MM.1S (cell line): ENCODE results near the gene STOX1.

Source experiments
- DNase-seq: peaks from one replicate; pipeline ENCODE4 v3.0.0-alpha.2; 2015
- H2AFZ ChIP-seq: fragments of 300-600 bp; sonication (generic); 2 replicates; pipeline ENCODE4 v1.6.0; 2016; ENCODE audit warnings: antibody characterized with exemption, low read length
- H3F3A ChIP-seq: fragments of 300-600 bp; sonication (generic); 2 replicates; pipeline ENCODE4 v1.6.1; 2016; ENCODE audit warnings: mild to moderate bottlenecking, antibody characterized with exemption, low read length, moderate library complexity, mixed read lengths; ENCODE audit not compliant: insufficient read depth
- H3K27ac ChIP-seq: fragments of 300-600 bp; sonication (generic); 2 replicates; pipeline ENCODE4 v1.5.1; 2016; ENCODE audit warnings: mild to moderate bottlenecking, low read length
- H3K27me3 ChIP-seq: fragments of 300-600 bp; sonication (generic); replicated peaks from 2 replicates; pipeline ENCODE4 v1.6.0; 2016; ENCODE audit warnings: low read length; ENCODE audit not compliant: insufficient read depth
- H3K36me3 ChIP-seq: fragments of 300-600 bp; sonication (generic); replicated peaks from 2 replicates; pipeline ENCODE4 v1.6.1; 2016; ENCODE audit warnings: mild to moderate bottlenecking, low read length, mixed read lengths; ENCODE audit not compliant: insufficient read depth
- H3K4me1 ChIP-seq: fragments of 300-600 bp; sonication (generic); 2 replicates; pipeline ENCODE4 v1.6.1; 2016; ENCODE audit warnings: low read length, mixed read lengths
- H3K4me2 ChIP-seq: fragments of 300-600 bp; sonication (generic); 2 replicates; pipeline ENCODE4 v1.6.0; 2016; ENCODE audit warnings: low read depth, low read length
- H3K4me3 ChIP-seq: fragments of 300-600 bp; sonication (generic); 2 replicates; pipeline ENCODE4 v1.5.1; 2016; ENCODE audit warnings: low read length, mixed read lengths
- H3K79me2 ChIP-seq: fragments of 300-600 bp; sonication (generic); 2 replicates; pipeline ENCODE4 v1.6.1; 2016; ENCODE audit warnings: mixed run types, low read length, mixed read lengths
- H3K9ac ChIP-seq: fragments of 300-600 bp; sonication (generic); 2 replicates; pipeline ENCODE4 v1.6.1; 2016; ENCODE audit warnings: low read length, mixed read lengths
- H3K9me2 ChIP-seq: fragments of 300-600 bp; sonication (generic); replicated peaks from 2 replicates; pipeline ENCODE4 v1.6.1; 2016; ENCODE audit warnings: mild to moderate bottlenecking, low read length, mixed read lengths; ENCODE audit not compliant: insufficient read depth
- H3K9me3 ChIP-seq: fragments of 300-600 bp; sonication (generic); replicated peaks from 2 replicates; pipeline ENCODE4 v1.6.1; 2016; ENCODE audit warnings: mild to moderate bottlenecking, low read length, mixed read lengths; ENCODE audit not compliant: insufficient read depth
- H4K20me1 ChIP-seq: fragments of 300-600 bp; sonication (generic); 2 replicates; pipeline ENCODE4 v1.6.1; 2016; ENCODE audit warnings: mild to moderate bottlenecking, low read length, moderate library complexity, mixed read lengths; ENCODE audit not compliant: insufficient read depth
- EZH2 ChIP-seq: fragments of 300-600 bp; sonication (generic); optimal IDR thresholded peaks from 2 replicates; pipeline ENCODE3; 2017; ENCODE audit warnings: low read depth, mild to moderate bottlenecking, antibody characterized with exemption, low read length, mixed read lengths
- EZH2phosphoT487 ChIP-seq: fragments of 300-600 bp; sonication (generic); IDR thresholded peaks from 2 replicates; pipeline ENCODE4 v1.6.1; 2018; ENCODE audit warnings: antibody characterized with exemption, low read length
- TF ChIP-seq, protein P1 (sequence below): fragments of 300-600 bp; sonication (generic); IDR thresholded peaks from 2 replicates; pipeline ENCODE4 v1.5.1; 2016; ENCODE audit warnings: antibody characterized with exemption, low read length, mixed read lengths

Gene STOX1, protein sequence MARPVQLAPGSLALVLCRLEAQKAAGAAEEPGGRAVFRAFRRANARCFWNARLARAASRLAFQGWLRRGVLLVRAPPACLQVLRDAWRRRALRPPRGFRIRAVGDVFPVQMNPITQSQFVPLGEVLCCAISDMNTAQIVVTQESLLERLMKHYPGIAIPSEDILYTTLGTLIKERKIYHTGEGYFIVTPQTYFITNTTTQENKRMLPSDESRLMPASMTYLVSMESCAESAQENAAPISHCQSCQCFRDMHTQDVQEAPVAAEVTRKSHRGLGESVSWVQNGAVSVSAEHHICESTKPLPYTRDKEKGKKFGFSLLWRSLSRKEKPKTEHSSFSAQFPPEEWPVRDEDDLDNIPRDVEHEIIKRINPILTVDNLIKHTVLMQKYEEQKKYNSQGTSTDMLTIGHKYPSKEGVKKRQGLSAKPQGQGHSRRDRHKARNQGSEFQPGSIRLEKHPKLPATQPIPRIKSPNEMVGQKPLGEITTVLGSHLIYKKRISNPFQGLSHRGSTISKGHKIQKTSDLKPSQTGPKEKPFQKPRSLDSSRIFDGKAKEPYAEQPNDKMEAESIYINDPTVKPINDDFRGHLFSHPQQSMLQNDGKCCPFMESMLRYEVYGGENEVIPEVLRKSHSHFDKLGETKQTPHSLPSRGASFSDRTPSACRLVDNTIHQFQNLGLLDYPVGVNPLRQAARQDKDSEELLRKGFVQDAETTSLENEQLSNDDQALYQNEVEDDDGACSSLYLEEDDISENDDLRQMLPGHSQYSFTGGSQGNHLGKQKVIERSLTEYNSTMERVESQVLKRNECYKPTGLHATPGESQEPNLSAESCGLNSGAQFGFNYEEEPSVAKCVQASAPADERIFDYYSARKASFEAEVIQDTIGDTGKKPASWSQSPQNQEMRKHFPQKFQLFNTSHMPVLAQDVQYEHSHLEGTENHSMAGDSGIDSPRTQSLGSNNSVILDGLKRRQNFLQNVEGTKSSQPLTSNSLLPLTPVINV

DNA sequence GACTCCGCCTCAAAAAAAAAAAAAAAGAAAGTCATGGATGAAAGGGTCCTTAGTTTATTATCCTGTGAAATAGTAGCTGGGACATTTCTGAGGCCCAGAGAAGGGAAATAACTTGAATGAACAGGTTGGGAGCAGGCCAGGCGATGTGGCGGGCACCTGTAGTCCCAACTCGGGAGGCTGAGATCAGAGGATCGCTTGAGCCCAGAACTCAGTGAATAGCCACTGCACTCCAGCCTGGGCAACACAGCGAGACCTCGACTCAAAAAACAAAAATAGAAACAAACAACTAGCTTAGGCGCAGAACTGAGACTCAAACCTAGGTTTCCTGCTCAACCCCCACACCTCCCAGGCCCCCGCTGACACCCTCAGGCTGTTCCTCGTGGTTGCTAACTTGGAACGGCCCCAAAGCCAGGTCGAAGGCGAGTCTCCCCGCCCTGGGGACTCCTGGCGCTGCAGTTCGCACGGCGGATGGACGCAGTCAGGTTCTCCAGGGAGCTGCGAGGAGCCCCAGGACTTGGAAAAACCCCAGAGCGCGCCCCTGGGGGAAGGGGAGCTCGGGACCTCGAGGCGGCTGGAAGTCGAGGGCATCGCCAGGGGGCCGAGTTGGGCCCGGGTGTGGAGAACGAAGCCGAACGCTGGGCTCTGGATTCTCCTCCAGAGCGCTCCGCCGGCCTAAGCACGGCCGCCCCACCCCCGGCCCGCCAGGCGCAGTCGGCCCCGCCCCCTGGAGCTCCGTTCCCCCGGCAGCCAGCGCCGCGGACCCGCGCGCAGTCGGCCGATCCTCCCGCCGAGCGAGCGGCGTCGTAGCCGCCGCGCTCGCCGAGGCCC, at the start of gene STOX1:
Gene STOX1 (plus strand): TSS at position 768 of the 828 bp plus-strand sequence. CDS start 93 bp downstream, outside the sequence.
- no peaks in the 10 kb centered on the region for H3K79me2 ChIP-seq
- H3K9ac ChIP-seq, result peak within 1 kb of the TSS; percentile 73
- H3K9me3 ChIP-seq, result no peaks in the 10 kb centered on the region
- 0 out of 2 replicates have a peak within 1 kb of the TSS, but pooled peaks have one; percentile 21 for H3K27ac ChIP-seq
- no peaks in the 10 kb centered on the region for H3K4me1 ChIP-seq
- H3K9me2 ChIP-seq, result no peaks in the 10 kb centered on the region
- DNase-seq, result peak; percentile 84
- H3F3A ChIP-seq, result peaks cover 10% of the 10 kb centered on the region; the same call in 1 of the 2 replicates
- H3K36me3 ChIP-seq, result no peaks in the 10 kb centered on the region
- H4K20me1 ChIP-seq, result no peaks in the 10 kb centered on the region
- no peaks in the 10 kb centered on the region for H3K27me3 ChIP-seq
- H3K4me3 ChIP-seq, result peak within 1 kb of the TSS; percentile 91
- TF ChIP-seq EZH2phosphoT487 (no peak), EZH2 (no peak)
- TF ChIP-seq, protein P1, sequence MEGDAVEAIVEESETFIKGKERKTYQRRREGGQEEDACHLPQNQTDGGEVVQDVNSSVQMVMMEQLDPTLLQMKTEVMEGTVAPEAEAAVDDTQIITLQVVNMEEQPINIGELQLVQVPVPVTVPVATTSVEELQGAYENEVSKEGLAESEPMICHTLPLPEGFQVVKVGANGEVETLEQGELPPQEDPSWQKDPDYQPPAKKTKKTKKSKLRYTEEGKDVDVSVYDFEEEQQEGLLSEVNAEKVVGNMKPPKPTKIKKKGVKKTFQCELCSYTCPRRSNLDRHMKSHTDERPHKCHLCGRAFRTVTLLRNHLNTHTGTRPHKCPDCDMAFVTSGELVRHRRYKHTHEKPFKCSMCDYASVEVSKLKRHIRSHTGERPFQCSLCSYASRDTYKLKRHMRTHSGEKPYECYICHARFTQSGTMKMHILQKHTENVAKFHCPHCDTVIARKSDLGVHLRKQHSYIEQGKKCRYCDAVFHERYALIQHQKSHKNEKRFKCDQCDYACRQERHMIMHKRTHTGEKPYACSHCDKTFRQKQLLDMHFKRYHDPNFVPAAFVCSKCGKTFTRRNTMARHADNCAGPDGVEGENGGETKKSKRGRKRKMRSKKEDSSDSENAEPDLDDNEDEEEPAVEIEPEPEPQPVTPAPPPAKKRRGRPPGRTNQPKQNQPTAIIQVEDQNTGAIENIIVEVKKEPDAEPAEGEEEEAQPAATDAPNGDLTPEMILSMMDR, result no peak
- peak within 1 kb of the TSS; percentile 92 for H2AFZ ChIP-seq
- H3K4me2 ChIP-seq, result peak within 1 kb of the TSS; percentile 100

DNA sequence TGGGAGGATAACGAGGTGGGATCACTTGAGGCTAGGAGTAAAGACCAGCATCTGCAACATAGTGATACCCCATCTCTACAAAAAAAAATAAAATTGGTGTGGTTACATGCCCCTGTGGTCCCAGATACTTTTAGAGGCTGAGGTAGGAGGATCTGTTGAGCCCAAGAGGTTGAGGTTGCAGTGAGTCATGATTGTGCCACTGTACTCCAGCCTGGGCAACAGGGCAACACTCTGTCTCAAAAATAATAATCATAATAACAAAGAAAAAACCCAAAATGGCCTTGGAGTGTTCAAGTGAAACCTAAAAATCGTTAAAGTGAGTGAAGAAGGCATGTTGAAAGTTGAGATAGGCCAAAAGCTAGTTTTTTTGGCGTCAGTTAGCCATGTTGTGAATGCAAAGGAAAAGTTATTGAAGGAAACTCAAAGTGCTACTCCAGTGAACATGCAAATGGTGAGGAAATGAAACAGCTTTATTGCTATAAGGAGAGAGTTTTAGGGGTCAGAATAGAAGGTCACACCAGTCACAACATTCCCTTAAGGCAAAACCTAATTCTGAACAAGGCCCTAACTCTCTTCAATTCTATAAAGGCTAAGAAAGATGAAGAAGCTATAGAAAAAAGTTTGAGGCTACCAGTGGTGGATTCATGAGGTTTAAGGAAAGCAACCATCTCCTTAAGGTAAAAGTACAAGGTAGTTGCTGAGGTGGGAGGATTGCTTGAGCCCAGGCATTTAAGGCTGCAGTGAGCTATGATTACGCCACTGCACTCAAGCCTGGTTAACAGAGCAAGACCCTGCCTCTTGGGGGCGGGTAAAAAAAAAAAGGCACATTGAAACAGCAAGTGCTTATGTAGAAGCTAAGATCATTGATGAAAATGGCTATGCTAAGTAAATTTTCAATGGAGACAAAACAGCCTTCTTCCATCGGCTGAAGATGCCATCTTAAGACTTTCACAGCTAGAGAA, 45.4 kb upstream of the STOX1 start:
- no peak for DNase-seq
- Histone ChIP-seq H3F3A (no peaks in the 10 kb centered on the region), H3K27ac (no peak overlapping the region), H3K9ac (no peak overlapping the region), H3K9me2 (no peaks in the 10 kb centered on the region), H3K4me3 (no peak overlapping the region), H2AFZ (no peak overlapping the region), H3K4me1 (no peaks in the 10 kb centered on the region), H4K20me1 (no peaks in the 10 kb centered on the region), H3K27me3 (no peaks in the 10 kb centered on the region), H3K79me2 (no peaks in the 10 kb centered on the region), H3K9me3 (no peaks in the 10 kb centered on the region), H3K36me3 (no peaks in the 10 kb centered on the region; the same call in 1 of the 2 replicates), H3K4me2 (no peak overlapping the region)
- TF ChIP-seq, protein P1, result no peak
